WI38 (cell line): Measurements from ENCODE around the gene POC1B.

Source experiments
- H3K4me3 ChIP-seq: 2 replicates; pipeline ENCODE4 v1.5.1; 2011; ENCODE audit warnings: low read depth, mild to moderate bottlenecking, control low read depth, low read length
- CTCF ChIP-seq: IDR thresholded peaks from 2 replicates; pipeline ENCODE4 v1.5.1; 2012; ENCODE audit warnings: low read depth, mild to moderate bottlenecking, control low read depth, low read length

POC1B gene

GRCh38 chr12:89429528-89429927 lies 96.3 kb downstream of the POC1B start:
- no peak for TF ChIP-seq CTCF

GRCh38 chr12:89427508-89428156 lies 98.2 kb downstream of the POC1B start:
- no peak for TF ChIP-seq CTCF

More at GRCh38 chr12:89429528-89429927, 96.3 kb downstream of the POC1B start:
- no peak overlapping the region for H3K4me3 ChIP-seq

GRCh38 chr12:89424846-89425245 lies 101.0 kb downstream of the POC1B start:
- no peak overlapping the region for H3K4me3 ChIP-seq
- no peak for TF ChIP-seq CTCF

More at GRCh38 chr12:89427508-89428156, 98.2 kb downstream of the POC1B start:
- no peak overlapping the region for H3K4me3 ChIP-seq

GRCh38 chr12:89424389-89424788 lies 101.5 kb downstream of the POC1B start:
- TF ChIP-seq CTCF: no peak
- H3K4me3 ChIP-seq: no peak overlapping the region

GRCh38 chr12:89421092-89421835 lies 104.6 kb downstream of the POC1B start:
- 0 out of 2 replicates have a peak, but pooled peaks have one; percentile 9 for TF ChIP-seq CTCF
- no peak overlapping the region for H3K4me3 ChIP-seq

- TF ChIP-seq CTCF: no peak
Observed at GRCh38 chr12:89418228-89418910, 107.5 kb downstream of the POC1B start.

More at GRCh38 chr12:89418228-89418910, 107.5 kb downstream of the POC1B start:
- H3K4me3 ChIP-seq: no peak overlapping the region
